ENCODE measurements around the gene DRG2.

The DRG2 gene

GRCh38 chr17:18066866-18067265 lies 20.9 kb upstream of the DRG2 start:
- Histone ChIP-seq H2BK15ac (ENCODE audit: low read depth, poor library complexity, severe bottlenecking) (no peak overlapping the region), H3K9ac (ENCODE audit: low read length) (no peak overlapping the region)

GRCh38 chr17:18069101-18069500 lies 18.6 kb upstream of the DRG2 start:
- no peak overlapping the region for H2AFZ ChIP-seq (ENCODE audit: low read depth, low read length)
- no peak overlapping the region for H3K4me3 ChIP-seq (ENCODE audit: insufficient read depth in 1 of 2, low read depth in 1 of 2, low read length in 2 of 2)
- H2AK5ac ChIP-seq (ENCODE audit: low read length, severe bottlenecking), result no peak overlapping the region
- H2BK12ac ChIP-seq (ENCODE audit: low read length in 2 of 2), result no peak overlapping the region
- H3K36me3 ChIP-seq (ENCODE audit: control insufficient read depth in 1 of 2, insufficient read depth in 2 of 2, low read depth in 1 of 2, low read length in 2 of 2), result peaks cover 14 to 37% of the 10 kb centered on the region in 2 experiments
- H3K14ac ChIP-seq (ENCODE audit: low read length in 2 of 2), result no peak overlapping the region
- DNase-seq, result no peak
- H2BK5ac ChIP-seq (ENCODE audit: low read depth, low read length, poor library complexity, severe bottlenecking), result no peak overlapping the region
- no peak overlapping the region for H3K27ac ChIP-seq (ENCODE audit: low read length, poor library complexity, severe bottlenecking)
- WGBS, result 100% methylated on average over 2 of the region's 2 CpGs
- no peak overlapping the region for H4K8ac ChIP-seq (ENCODE audit: low read length)
- H3K18ac ChIP-seq (ENCODE audit: low read depth in 1 of 2, low read length in 2 of 2), result no peak overlapping the region
- no peaks in the 10 kb centered on the region for H3K79me1 ChIP-seq (replicated peaks; ENCODE audit: low read length, poor library complexity, severe bottlenecking)
- H4K91ac ChIP-seq (ENCODE audit: low read length), result no peak overlapping the region
- H2BK120ac ChIP-seq (ENCODE audit: low read depth, low read length), result no peak overlapping the region
- H3K4ac ChIP-seq (ENCODE audit: low read depth in 1 of 2, low read length in 2 of 2), result no peak overlapping the region
- peaks cover 3% of the 10 kb centered on the region for H3K4me1 ChIP-seq (ENCODE audit: control insufficient read depth, insufficient read depth, low read depth, low read length)
- no peak overlapping the region for H3K9ac ChIP-seq (ENCODE audit: low read length)
- no peak overlapping the region for H2BK15ac ChIP-seq (ENCODE audit: low read depth, poor library complexity, severe bottlenecking)
- H3K4me2 ChIP-seq (ENCODE audit: low read length, poor library complexity, severe bottlenecking), result no peak overlapping the region
- H3K27me3 ChIP-seq (ENCODE audit: control insufficient read depth in 1 of 2, insufficient read depth in 1 of 2, low read length in 2 of 2), result no peaks in the 10 kb centered on the region
- no peaks in the 10 kb centered on the region for H3K9me3 ChIP-seq (ENCODE audit: control insufficient read depth, low read length)
- no peak overlapping the region for H3K23ac ChIP-seq (ENCODE audit: low read length in 2 of 2)

More at GRCh38 chr17:18066866-18067265, 20.9 kb upstream of the DRG2 start:
- Histone ChIP-seq H3K9me3 (ENCODE audit: control insufficient read depth, low read length) (no peaks in the 10 kb centered on the region), H2AFZ (ENCODE audit: low read depth, low read length) (no peak overlapping the region), H3K27ac (ENCODE audit: low read length, poor library complexity, severe bottlenecking) (no peak overlapping the region), H3K4ac (ENCODE audit: low read depth in 1 of 2, low read length in 2 of 2) (no peak overlapping the region), H2BK120ac (ENCODE audit: low read depth, low read length) (no peak overlapping the region), H4K91ac (ENCODE audit: low read length) (no peak overlapping the region), H3K23ac (ENCODE audit: low read length in 2 of 2) (no peak overlapping the region), H3K27me3 (ENCODE audit: control insufficient read depth in 1 of 2, insufficient read depth in 1 of 2, low read length in 2 of 2) (no peaks in the 10 kb centered on the region), H3K36me3 (ENCODE audit: control insufficient read depth in 1 of 2, insufficient read depth in 2 of 2, low read depth in 1 of 2, low read length in 2 of 2) (peaks cover 15 to 54% of the 10 kb centered on the region in 2 experiments), H3K4me1 (ENCODE audit: control insufficient read depth, insufficient read depth, low read depth, low read length) (peaks cover 3% of the 10 kb centered on the region), H3K79me1 (replicated peaks; ENCODE audit: low read length, poor library complexity, severe bottlenecking) (no peaks in the 10 kb centered on the region), H4K8ac (ENCODE audit: low read length) (no peak overlapping the region), H3K18ac (ENCODE audit: low read depth in 1 of 2, low read length in 2 of 2) (no peak overlapping the region), H3K4me3 (ENCODE audit: insufficient read depth in 1 of 2, low read depth in 1 of 2, low read length in 2 of 2) (no peak overlapping the region), H2AK5ac (ENCODE audit: low read length, severe bottlenecking) (no peak overlapping the region), H3K4me2 (ENCODE audit: low read length, poor library complexity, severe bottlenecking) (no peak overlapping the region), H2BK5ac (ENCODE audit: low read depth, low read length, poor library complexity, severe bottlenecking) (no peak overlapping the region), H2BK12ac (ENCODE audit: low read length in 2 of 2) (no peak overlapping the region), H3K14ac (ENCODE audit: low read length in 2 of 2) (no peak overlapping the region)
- 90% methylated on average over 2 of the region's 4 CpGs for WGBS
- DNase-seq, result no peak

GRCh38 chr17:18070861-18071340 lies 16.8 kb upstream of the DRG2 start:
- H3K4me1 ChIP-seq (ENCODE audit: control insufficient read depth, insufficient read depth, low read depth, low read length), result peaks cover 3% of the 10 kb centered on the region

GRCh38 chr17:18071751-18072150 lies 16.0 kb upstream of the DRG2 start:
- Histone ChIP-seq H2BK12ac (ENCODE audit: low read length in 2 of 2) (no peak overlapping the region), H4K8ac (ENCODE audit: low read length) (no peak overlapping the region), H3K4me1 (ENCODE audit: control insufficient read depth, insufficient read depth, low read depth, low read length) (peaks cover 3% of the 10 kb centered on the region), H2AK5ac (ENCODE audit: low read length, severe bottlenecking) (no peak overlapping the region), H3K4ac (ENCODE audit: low read depth in 1 of 2, low read length in 2 of 2) (no peak overlapping the region), H3K27me3 (ENCODE audit: control insufficient read depth in 1 of 2, insufficient read depth in 1 of 2, low read length in 2 of 2) (peaks cover 0 to 5% of the 10 kb centered on the region in 2 experiments), H3K9me3 (ENCODE audit: control insufficient read depth, low read length) (no peaks in the 10 kb centered on the region), H3K27ac (ENCODE audit: low read length, poor library complexity, severe bottlenecking) (no peak overlapping the region), H3K9ac (ENCODE audit: low read length) (peak overlapping the region; percentile 57), H3K18ac (ENCODE audit: low read depth in 1 of 2, low read length in 2 of 2) (no peak overlapping the region), H3K23ac (ENCODE audit: low read length in 2 of 2) (no peak overlapping the region), H3K4me2 (ENCODE audit: low read length, poor library complexity, severe bottlenecking) (no peak overlapping the region), H2AFZ (ENCODE audit: low read depth, low read length) (no peak overlapping the region), H4K91ac (ENCODE audit: low read length) (no peak overlapping the region), H3K4me3 (ENCODE audit: insufficient read depth in 1 of 2, low read depth in 1 of 2, low read length in 2 of 2) (no peak overlapping the region), H2BK15ac (ENCODE audit: low read depth, poor library complexity, severe bottlenecking) (no peak overlapping the region), H2BK5ac (ENCODE audit: low read depth, low read length, poor library complexity, severe bottlenecking) (no peak overlapping the region), H3K36me3 (ENCODE audit: control insufficient read depth in 1 of 2, insufficient read depth in 2 of 2, low read depth in 1 of 2, low read length in 2 of 2) (peaks cover 4 to 11% of the 10 kb centered on the region in 2 experiments), H3K79me1 (replicated peaks; ENCODE audit: low read length, poor library complexity, severe bottlenecking) (no peaks in the 10 kb centered on the region), H3K14ac (ENCODE audit: low read length in 2 of 2) (no peak overlapping the region), H2BK120ac (ENCODE audit: low read depth, low read length) (no peak overlapping the region)
- DNase-seq, result no peak

More at GRCh38 chr17:18070861-18071340, 16.8 kb upstream of the DRG2 start:
- H3K27me3 ChIP-seq (ENCODE audit: control insufficient read depth in 1 of 2, insufficient read depth in 1 of 2, low read length in 2 of 2), result peaks cover 0 to under 1% of the 10 kb centered on the region in 2 experiments
- no peak overlapping the region for H3K27ac ChIP-seq (ENCODE audit: low read length, poor library complexity, severe bottlenecking)
- no peak overlapping the region for H2BK5ac ChIP-seq (ENCODE audit: low read depth, low read length, poor library complexity, severe bottlenecking)
- peaks cover 7 to 19% of the 10 kb centered on the region in 2 experiments for H3K36me3 ChIP-seq (ENCODE audit: control insufficient read depth in 1 of 2, insufficient read depth in 2 of 2, low read depth in 1 of 2, low read length in 2 of 2)
- H3K79me1 ChIP-seq (replicated peaks; ENCODE audit: low read length, poor library complexity, severe bottlenecking), result no peaks in the 10 kb centered on the region
- no peak overlapping the region for H2BK12ac ChIP-seq (ENCODE audit: low read length in 2 of 2)
- no peak overlapping the region for H3K14ac ChIP-seq (ENCODE audit: low read length in 2 of 2)
- no peaks in the 10 kb centered on the region for H3K9me3 ChIP-seq (ENCODE audit: control insufficient read depth, low read length)
- no peak overlapping the region for H4K8ac ChIP-seq (ENCODE audit: low read length)
- H3K23ac ChIP-seq (ENCODE audit: low read length in 2 of 2), result peak overlapping the region in 1 of 2 experiments; percentile 96
- H4K91ac ChIP-seq (ENCODE audit: low read length), result no peak overlapping the region
- peak overlapping the region; percentile 43 for H3K4me2 ChIP-seq (ENCODE audit: low read length, poor library complexity, severe bottlenecking)
- H2BK15ac ChIP-seq (ENCODE audit: low read depth, poor library complexity, severe bottlenecking), result no peak overlapping the region
- peak; percentile 22 for DNase-seq
- no peak overlapping the region for H2BK120ac ChIP-seq (ENCODE audit: low read depth, low read length)
- peak overlapping the region in 1 of 2 experiments; percentile 69 for H3K4me3 ChIP-seq (ENCODE audit: insufficient read depth in 1 of 2, low read depth in 1 of 2, low read length in 2 of 2)
- H2AK5ac ChIP-seq (ENCODE audit: low read length, severe bottlenecking), result no peak overlapping the region
- no peak overlapping the region for H3K4ac ChIP-seq (ENCODE audit: low read depth in 1 of 2, low read length in 2 of 2)
- no peak overlapping the region for H2AFZ ChIP-seq (ENCODE audit: low read depth, low read length)
- H3K9ac ChIP-seq (ENCODE audit: low read length), result peak overlapping the region; percentile 57
- WGBS, result 45% methylated on average over 8 of the region's 8 CpGs
- no peak overlapping the region for H3K18ac ChIP-seq (ENCODE audit: low read depth in 1 of 2, low read length in 2 of 2)

All from mesenchymal stem cell (in vitro differentiated cells and primary cell).